Inferior parietal cortex (tissue), 1 donor: ENCODE data around the gene MAST3.
"Not testable (repeated sequence)": the region's sequence is repeated elsewhere in the genome, so short reads cannot be mapped to it uniquely, and the experiment has no call there.

ENCODE experiments used
- DNase-seq: peaks from one replicate; pipeline ENCODE4 v3.0.0-alpha.2; 2016; ENCODE audit errors: extremely low spot score

The MAST3 gene

DNA sequence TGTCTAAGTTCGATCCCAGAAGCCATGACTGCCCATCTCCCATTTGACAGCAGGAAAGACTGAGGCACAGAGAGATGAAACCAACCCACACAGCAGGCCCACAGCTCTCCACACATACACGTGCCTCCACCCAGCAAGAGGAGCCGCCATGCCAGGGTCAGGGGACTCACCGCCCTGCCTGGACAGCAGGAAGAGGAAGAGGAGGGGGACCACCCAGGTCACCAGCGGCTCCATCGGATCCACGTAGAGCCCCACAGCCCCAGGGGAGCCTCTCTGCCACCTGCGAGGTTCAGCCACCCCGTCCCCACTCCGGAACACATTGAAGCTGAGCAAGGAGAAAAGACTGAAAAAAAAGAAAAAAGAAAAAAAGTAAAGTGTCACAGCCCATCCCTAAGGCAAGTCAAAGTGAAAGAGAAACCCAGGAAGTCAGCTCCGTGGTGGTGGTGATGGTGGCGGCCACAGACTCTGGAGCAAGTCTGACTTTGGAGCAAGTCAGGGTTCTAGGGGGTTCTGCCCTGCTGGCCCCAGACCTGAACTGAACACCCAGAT is 10.9 kb upstream of the MAST3 start, which contains the start of gene IL12RB1:
IL12RB1 (minus strand) TSS at position 345 of the 549 bp plus-strand sequence; CDS start at position 234, 111 bp downstream.
- DNase-seq, result no peak

DNA sequence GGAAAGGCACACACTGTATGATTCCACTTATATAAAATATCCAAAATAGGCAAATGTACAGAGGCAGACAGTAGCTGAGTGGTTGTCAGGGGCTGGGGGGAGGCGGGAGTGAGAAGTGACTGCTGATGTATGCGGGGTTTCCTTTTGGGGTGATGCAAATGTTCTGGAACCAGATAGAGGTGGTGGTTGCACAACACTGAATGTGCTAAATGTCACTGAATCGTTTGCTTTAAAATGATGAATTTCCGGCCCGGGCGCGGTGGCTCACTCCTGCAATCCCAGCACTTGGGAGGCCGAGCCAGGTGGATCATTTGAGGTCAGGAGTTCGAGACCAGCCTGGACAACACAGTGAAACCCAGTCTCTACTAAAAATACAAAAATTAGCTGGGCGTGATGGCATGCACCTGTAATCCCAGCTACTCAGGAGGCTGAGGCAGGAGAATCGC is 8.5 kb upstream of the MAST3 start:
- DNase-seq, result not testable (repeated sequence)

DNA sequence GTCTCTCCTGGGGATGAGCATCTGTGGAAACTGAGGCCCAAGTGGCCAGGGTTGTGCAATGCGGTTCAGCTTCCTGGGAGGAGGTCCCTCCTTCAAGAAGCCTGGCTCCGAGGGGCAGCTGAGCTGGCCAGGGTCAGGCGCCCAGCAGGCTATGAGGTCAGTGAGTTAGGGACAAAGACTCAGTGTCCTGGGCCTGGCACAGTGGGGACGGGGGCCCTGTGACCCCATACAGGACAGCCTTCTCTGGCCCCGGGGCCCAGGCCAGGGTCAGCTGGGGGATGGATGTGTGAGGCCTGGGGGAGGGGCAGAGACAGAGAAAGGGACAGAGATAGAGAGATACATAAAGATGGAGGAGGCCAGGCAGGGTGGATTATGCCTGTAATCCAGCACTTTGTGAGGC is 7.9 kb upstream of the MAST3 start:
- DNase-seq, result peak; percentile 79

DNA sequence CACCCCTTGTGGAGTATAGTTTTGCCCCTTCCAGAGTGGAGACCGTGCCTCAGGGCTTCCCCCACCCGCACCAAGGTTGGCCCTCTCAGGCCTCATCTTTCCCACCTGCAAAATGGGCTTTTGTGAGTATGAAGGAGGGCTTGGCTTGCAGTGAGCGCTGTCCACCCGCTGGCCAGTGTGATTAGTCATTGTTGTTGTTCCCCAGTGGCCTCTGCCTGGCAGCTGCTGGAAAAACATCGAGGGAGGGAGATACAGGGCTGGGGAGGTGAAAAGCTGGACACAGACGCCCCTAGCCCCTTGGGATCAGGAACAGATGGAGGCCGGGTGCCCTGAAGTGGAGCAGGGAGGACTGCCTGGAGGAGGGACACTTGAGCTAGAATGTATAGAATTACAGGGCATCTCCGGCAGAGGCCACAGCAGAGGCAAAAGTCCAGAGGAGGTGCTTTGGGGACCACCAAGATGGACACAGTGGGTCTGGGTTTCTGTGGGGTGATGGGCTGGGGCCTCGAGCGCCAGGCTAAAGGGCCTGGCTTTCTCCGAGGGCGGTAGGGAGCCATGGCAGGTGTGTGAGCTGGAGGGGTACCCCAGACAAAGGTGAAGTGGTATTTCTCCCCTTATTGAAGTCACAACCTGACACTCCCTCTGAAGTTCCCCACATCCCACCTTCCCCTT is 6.9 kb upstream of the MAST3 start:
- DNase-seq, result no peak

DNA sequence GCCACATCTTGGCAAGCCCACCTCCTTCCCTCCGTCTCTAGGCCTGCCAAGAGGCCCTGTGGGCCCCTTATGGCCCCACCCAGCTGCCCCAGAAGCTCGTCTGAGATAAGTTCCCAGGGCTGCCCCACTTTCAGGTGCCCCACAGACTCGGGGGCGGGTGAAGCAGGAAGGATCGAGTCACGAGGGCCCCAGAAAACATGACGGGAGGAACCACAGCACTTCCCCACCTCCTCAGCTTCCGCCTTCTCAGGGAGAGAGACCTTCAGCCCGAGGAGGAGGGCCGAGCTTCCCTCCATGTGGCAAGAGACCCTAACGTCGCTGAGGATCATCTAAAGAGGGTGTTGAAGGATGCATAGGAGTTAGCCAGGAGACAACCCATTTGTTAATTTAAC is 6.4 kb upstream of the MAST3 start:
- no peak for DNase-seq

DNA sequence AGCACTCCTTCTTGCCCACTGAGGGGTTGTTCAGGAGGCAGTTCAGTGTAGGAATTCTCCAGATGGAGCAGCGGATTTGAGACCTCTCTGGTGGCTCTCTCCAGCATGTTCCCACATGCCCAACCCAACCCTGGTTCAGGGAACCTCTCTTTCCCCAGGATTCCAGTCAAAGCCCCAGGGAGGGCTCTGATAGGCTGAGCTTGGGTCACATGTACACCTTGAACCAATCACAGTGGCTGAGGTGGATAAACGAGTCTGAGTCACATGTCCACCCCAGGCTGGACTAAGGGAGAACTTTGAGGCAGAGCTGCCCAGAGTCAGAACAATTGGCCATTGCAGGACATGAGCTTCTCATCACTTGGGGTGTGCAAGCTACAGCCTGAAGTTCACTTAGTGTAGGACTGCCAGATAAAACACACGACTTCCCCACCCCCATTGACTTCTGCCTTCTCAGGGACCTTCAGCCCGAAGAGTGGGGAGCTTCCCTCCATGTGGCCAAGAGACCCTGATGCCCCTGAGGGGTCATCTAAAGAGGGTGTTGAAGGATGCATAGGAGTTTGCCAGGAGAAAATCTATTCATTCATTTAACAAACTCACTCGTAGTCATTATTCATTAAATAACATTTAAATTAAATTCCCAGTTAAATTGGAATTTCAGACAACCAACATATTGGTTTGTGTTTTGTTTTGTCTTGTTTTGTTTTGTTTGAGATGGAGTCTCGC is 4.0 kb upstream of the MAST3 start:
- no peak for DNase-seq

DNA sequence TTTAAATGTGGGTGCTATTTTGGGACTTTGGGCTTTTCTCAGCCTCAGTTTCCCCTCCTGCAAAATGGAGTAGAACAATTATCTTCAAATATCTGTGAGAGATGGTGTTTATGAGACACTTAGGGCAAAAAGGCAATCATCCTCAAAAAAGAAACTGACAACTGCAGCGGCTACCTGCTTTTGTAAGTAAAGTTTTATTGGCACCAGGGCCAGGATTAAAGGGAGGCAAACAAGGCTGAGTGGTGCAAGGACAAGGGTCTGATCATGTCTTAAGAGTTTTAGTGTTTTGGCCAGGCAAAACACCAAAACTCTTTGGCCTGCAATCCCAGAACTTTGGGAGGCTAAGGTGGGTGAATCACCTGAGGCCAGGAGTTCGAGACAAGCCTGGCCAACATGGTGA is 1.3 kb upstream of the MAST3 start:
- no peak for DNase-seq

DNA sequence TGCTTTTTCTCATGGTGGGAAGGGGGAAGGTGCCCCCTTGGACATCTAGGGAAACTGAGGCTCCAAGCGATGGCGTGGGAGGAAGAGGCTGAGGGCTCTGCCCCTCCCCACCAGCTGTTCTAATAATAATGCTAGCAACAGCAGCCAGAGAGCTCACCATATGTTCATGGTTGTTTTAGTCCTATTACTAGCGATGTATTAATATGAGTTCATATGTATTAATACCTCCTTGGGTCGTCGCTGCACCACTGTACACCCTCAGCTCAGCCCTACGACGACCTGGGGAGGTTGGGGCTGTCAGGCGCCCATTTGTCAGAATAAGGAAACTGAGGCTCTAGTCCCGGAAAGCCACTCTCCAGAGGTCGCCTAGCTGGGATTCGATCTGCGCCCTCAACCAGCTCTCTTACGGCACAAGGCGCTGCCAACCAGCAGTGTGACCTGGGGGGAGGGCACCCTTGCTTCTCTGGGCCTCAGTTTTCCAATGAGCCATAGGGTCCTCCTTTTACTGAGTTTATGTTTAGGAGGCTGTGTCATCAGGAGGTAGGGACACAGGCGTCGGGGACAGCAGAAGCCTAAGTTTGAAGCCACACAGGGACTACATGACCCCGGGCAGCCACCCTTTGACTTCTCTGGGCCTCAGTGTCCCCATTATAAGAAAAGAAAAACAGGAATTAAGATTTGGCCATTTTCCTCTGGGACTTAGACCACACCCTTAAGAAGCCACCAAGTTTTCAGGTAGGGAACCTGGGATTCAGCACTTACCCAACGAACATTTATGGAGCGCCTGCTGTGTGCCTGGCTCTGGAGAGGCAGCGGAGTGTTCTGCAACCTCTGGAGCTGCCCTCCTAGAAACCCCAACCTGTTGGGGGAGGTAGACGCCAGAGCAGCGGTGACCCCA is 664 bp downstream of the MAST3 start:
- no peak for DNase-seq

DNA sequence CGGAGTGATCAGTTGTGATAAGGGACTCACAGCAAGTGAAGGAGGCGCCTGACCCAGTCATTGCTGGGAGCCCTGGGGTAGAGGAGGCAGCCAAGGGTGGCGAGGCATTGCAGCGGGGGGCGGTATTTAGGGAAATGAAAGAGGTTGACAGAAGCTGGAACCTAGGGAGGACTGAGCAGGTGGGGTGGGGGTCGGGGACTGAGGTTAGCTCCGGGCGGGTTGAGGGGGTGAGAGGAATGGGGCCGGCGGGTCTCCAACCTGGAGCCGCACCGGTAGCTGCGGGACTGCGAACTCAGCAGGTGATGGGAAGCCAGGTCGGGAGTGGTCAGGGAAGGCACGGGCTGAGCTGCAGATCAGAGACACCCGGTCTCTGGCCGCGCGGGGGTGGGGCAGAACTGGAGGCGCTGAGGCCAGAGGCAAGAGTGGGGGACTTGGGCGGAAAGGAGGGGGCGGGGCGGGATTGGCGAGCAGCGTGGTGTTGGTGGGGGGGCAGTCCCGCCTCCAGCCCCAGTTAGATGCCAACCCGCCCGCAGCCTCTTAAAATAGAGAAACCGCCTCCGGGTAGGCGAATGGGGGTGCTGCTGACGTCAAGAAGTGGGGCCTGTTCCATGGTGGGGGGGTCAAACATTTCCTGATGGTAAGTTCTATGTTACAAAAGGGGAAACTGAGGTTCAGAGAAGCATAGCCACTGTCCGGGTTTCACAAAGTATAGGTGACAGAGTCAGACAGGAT is 1.5 kb downstream of the MAST3 start:
- DNase-seq, result no peak

DNA sequence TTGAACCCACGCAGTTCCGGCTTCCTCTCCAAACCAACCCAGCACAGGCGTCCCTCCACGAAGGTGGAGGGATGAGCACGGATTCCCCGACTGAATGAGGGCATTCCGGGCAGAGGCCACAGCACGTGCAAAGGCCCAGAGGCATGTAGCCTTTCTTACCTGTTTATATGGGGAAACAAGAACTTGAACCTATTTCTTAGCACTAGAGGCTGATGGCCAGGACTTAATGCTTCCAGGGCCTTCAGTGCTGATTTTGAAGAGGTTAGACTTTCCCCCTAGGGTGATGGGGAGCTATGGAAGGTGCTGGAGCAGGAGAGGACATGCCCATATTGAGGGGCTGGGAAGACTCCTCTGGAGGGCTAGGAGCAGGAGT is 2.0 kb downstream of the MAST3 start:
- no peak for DNase-seq

DNA sequence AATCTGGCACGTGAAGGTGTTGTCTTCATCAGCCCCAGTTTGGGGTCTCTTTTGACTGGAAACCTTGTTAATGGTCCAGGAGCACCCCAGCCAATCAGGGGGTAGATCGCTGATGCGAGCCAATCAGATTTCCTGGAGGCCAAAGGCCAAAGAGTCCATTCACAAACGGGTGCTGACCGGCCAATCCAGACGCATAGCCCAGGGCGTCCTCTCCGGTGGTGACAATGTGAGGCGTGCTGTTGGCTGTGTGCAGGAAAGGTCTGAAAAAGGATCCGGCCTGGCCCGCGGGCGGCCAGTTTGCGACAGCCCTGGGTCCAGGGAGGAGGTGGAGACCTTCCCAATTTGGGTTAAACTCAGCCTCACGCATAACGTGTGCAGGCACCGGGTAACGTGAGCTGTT is 3.1 kb downstream of the MAST3 start:
- DNase-seq, result no peak

DNA sequence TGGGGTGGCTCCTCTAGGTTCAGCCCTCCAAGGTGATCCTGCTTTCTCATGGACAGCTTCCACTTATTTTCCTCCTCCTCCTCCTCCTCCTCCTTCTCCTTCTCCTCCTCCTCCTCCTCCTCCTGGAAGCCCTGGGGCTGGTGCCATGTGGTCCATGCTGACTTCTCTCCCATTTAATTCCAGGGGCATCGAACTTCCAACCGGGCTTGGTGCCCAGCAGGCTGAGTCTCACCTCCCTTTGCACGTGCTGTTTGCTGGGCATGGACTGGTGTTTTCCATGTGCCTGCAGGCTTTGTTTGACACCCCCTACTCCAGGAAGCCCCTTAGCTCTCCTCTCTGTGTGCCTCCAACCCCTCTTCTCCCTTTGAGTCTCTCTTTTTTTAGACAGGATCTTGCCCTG is 3.7 kb downstream of the MAST3 start:
- DNase-seq, result no peak

DNA sequence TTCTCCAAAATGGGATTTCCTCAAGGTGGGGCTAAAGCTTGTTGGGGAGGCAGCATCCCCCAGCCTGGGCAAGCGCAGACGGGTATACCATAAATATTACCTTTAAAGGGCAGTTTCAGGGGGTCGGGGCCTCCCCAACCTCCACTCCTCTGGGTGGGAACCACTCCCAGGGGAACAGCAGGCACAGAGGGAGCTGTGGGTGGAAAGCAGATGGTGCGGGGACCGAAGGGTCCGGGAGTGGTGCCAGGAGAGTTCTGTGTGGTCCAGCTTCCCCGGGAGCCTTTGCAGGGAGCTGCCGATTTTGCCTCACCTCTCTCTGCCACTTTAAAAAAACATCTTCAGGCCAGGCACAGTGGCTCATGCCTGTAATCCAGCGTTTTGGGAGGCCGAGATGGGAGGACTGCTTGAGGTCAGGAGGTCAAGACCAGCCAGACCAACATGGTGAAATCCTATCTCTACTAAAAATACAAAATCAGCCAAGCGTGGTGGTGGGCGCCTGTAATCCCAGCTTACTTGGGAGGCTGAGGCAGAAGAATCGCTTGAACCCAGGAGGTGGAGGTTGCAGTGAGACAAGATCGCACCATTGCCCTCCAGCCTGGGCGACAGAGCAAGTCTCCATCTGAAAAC is 5.5 kb downstream of the MAST3 start:
- no peak for DNase-seq

DNA sequence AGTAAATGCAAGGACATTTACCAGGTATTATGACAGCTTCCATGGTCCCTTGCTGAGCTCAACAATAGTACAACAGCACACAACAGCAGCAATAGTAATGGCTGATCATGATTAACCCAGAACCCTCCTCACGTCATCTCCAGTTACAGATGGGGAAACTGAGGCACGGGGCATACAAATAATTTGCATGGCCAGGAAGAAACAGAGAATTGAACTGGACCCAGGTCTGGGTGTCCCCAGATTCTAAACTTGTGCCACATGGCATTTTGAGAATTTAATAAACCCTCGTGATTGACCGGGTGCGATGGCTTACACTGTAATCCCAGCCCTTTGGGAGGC is 7.2 kb downstream of the MAST3 start:
- DNase-seq, result no peak

DNA sequence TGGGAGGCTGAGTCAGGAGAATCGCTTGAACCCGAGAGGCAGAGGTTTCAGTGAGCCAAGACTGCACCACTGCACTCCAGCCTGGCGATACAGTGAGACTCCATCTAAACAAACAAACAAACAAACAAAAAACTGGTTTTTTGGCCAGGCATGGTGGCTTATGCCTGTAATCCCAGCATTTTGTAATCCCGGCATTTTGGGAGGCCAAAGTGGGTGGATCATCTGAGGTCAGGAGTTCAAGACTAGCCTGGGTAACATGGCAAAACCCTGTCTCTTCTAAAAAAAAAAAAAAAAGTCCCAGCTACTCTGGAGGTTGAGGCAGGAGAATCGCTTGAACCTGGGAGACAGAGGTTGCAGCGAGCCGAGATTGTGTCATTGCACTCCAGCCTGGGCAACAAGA is 7.7 kb downstream of the MAST3 start:
- DNase-seq, result not testable (repeated sequence)

DNA sequence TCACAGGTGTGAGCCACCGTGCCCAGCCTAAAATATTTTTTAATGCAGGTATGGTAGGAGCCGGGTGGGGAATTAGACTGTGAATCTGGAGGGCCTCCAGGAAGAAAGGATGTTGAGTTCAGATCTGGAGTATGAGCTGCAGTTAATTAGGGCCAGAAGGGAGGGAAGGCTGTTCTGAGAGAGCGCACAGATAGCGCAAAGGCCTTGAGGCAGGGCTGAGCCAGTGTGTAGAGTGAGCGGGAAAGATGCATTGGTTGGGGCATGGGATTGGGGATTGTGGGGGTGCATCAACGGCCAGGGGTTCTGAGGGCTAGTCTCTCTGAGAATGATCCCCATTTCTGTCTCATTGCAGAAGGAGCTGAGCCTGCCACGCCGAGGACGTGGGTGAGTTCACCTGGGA is 9.7 kb downstream of the MAST3 start:
- DNase-seq, result no peak

DNA sequence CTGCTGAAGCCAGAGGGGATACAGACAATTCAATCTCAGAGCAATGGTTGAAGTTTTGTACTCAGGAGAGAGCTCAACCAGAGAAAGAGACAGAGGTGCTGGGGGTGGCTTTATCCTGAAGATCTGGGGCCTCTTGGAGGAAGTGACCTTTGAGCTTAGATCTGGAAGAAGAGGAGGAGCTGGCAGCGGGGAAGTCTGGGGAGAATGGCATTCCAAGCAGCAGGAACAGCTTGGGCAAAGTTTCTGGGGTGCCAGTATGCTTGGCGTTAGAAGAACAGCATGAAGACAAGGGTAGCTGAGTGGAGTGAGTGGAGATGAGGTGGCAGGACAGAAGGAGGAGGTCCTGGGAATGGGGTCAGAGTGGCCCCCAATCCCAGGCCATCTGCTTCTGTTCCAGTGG is 11.3 kb downstream of the MAST3 start:
- no peak for DNase-seq

DNA sequence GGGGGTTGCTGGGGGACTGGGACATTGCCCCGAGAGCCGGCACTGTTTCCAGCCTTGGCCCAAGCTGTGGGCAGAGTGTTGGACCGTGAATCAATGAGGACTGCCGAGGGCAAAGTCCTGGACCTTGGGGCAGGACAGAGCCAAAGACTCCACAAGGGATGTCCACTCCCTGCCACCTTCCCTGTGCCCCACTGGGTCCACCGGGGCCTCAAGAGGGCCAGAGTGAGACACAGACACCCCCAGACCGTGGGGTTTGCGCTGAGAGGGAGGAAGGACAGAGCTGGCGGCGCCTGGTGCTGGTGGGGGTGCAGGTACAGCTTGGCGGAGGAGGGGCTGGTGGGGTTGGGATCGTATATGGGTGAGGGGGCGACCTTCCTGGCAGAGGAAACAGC is 11.8 kb downstream of the MAST3 start:
- DNase-seq, result no peak

DNA sequence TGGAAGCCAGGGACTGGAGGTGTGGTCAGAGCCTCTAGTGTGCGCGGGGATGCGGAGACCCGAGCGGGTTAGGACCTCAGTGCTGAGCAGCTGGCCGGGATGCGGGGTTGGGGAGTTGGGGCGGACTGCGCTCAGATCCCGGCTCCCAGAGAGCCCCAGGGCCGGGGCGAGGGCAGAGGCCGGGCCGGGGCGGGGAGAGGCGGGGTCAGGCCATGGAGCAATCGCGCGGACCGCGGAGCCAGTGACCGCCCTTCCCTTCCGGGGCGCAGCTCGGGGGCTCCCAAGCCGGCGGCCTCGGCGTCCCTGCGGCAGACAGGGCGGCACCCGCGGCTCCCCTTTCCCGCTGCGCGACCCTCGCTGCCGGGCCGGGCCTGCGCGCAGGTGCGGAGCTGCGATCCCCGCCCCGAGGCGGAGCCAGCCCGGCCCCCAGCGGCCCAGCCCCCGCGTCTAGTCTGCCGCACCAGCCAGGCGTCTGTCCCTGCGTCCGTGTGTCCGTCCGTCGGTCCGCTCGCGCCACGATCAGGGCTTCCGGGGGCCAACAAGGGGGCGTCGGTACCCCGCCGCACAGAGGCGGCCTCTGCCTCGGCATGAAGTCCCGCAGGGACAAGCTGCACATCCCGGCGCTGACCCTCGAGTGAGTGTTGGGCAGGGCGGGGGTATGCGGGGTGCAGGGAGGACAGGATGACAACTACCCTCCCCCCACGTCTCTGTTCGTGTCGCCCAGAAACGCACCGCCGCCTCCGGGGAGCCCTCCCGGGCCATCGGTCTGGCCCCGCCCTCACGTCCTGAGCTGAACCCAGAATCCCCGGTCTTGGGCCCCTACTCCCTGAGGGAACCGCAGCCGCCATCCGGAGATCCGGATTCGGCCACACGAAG is 12.4 kb downstream of the MAST3 start:
- no peak for DNase-seq

DNA sequence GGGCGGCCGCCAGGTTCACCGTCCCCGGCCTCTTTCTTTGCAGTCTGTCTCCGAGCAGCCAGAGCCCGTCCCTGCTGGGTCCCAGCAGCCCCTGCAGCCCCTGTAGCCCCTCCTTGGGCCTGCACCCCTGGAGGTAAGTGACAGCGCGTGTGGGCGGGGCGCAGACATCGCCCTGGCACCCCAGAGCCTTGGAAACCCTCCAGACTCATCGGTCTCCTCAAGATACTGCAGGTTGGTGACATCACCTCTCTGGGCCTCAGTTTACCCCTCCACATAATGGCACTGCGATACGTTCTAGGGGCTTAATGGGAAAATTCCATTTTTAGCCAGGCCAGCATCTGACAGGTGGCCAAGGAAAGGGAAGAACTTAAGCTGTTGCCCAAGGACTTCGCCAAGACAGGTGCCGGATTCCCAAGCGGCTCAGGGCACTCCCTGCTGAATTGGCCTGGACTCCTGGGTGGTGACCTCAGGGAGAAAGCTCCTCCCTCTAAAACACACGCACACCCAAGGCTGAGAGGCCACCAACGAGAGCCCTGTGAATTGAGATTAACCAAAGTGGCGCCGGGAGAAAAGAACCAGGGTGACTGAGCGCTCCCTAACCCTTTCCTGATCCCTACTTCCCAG is 13.1 kb downstream of the MAST3 start:
- DNase-seq, result no peak
